Brain microvascular endothelial cell (primary cell): ENCODE results near the gene SRP14.
"Not testable (repeated sequence)": the region's sequence is repeated elsewhere in the genome, so short reads cannot be mapped to it uniquely, and the experiment has no call there.

Experiments
- DNase-seq: peaks from one replicate; pipeline ENCODE4 v3.0.0-alpha.2; 2020
- H3K27ac ChIP-seq: fragments of 250-450 bp; sonication (Bioruptor Pico); 2 replicates; pipeline ENCODE4 v1.5.1; 2020; ENCODE audit warnings: mild to moderate bottlenecking, moderate library complexity
- H3K27me3 ChIP-seq: fragments of 250-450 bp; sonication (Bioruptor Pico); replicated peaks from 2 replicates; pipeline ENCODE4 v1.5.1; 2020; ENCODE audit warnings: mild to moderate bottlenecking
- H3K36me3 ChIP-seq: fragments of 250-450 bp; sonication (Bioruptor Pico); replicated peaks from 2 replicates; pipeline ENCODE4 v1.5.1; 2020; ENCODE audit warnings: mild to moderate bottlenecking
- H3K4me3 ChIP-seq: 2 replicates; pipeline ENCODE4 v1.5.1; 2011; ENCODE audit warnings: low read depth, mild to moderate bottlenecking, control low read depth, low read length, moderate library complexity
- in situ Hi-C: cut with HindIII; loops from 2 replicates; pipeline ENCODE4 v1.10.0; 2017; ENCODE audit warnings: low sequenced_read_pairs, low pct_ligation_motif_present
- TF ChIP-seq, protein P1 (sequence below): IDR thresholded peaks from 2 replicates; pipeline ENCODE4 v1.5.1; 2011; ENCODE audit warnings: low read depth, mild to moderate bottlenecking, moderate library complexity, low read length, control low read depth, inconsistent platforms; ENCODE audit errors: missing control alignments

SRP14 gene

DNA sequence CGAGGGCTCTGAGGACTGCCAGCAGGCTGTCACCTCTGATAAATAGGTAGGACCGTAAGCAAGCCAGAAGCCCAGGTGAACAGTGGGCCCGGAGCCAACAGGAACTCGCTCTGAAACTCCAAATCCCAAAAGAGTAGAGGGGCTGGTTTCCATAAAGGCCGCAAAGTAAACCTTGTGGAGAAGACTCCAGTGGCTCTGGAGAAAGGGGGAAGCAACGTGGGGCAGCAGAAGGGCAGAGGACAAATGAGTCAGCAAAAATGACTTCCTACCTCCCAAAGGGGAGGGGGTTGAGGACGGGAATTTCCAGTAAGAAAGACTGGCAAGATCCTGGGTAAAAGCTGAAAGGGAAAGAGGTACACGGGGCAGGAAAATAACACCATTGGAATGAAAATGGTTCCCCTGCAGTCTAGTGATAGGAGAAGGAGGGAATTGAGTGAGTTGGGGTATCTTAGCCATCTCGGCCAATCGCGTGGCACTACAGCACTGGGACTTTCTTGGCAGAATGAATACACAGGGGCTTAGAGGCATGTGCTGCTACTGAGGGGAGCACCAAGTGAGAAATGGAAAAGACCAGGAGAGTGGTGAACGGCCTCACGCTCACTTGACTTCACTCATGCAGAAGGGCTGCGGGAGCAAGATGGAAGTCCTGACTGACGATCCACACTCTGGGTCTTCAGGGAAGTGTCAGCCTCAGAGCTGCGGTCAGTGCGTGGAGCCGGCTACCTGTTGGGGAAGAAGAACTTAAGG lies 36.5 kb upstream of the SRP14 start:
- TF ChIP-seq, protein P1, sequence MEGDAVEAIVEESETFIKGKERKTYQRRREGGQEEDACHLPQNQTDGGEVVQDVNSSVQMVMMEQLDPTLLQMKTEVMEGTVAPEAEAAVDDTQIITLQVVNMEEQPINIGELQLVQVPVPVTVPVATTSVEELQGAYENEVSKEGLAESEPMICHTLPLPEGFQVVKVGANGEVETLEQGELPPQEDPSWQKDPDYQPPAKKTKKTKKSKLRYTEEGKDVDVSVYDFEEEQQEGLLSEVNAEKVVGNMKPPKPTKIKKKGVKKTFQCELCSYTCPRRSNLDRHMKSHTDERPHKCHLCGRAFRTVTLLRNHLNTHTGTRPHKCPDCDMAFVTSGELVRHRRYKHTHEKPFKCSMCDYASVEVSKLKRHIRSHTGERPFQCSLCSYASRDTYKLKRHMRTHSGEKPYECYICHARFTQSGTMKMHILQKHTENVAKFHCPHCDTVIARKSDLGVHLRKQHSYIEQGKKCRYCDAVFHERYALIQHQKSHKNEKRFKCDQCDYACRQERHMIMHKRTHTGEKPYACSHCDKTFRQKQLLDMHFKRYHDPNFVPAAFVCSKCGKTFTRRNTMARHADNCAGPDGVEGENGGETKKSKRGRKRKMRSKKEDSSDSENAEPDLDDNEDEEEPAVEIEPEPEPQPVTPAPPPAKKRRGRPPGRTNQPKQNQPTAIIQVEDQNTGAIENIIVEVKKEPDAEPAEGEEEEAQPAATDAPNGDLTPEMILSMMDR = no peak
- Histone ChIP-seq H3K36me3 (no peaks in the 10 kb centered on the region), H3K27me3 (no peaks in the 10 kb centered on the region), H3K27ac (no peak overlapping the region), H3K4me3 (no peak overlapping the region)
- in situ Hi-C loops = no loop called here
- no peak for DNase-seq

DNA sequence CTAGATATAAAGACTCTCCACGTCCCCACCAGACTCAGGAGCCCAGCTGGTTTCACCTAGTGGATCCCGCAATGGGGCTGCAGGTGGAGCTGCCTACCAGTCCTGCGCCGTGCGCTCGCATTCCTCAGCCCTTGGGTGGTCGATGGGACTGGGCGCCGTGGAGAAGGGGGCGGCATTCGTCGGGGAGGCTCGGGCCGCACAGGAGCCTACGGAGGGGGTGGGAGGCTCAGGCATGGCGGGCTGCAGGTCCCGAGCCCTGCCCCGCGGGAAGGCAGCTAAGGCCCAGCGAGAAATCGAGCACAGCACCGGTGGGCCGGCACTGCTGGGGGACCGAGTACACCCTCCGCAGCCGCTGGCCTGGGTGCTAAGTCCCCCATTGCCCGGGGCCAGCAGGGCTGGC lies 35.7 kb upstream of the SRP14 start:
- H3K36me3 ChIP-seq, H3K27ac ChIP-seq, H3K27me3 ChIP-seq, DNase-seq, in situ Hi-C loops, H3K4me3 ChIP-seq: not testable (repeated sequence)

DNA sequence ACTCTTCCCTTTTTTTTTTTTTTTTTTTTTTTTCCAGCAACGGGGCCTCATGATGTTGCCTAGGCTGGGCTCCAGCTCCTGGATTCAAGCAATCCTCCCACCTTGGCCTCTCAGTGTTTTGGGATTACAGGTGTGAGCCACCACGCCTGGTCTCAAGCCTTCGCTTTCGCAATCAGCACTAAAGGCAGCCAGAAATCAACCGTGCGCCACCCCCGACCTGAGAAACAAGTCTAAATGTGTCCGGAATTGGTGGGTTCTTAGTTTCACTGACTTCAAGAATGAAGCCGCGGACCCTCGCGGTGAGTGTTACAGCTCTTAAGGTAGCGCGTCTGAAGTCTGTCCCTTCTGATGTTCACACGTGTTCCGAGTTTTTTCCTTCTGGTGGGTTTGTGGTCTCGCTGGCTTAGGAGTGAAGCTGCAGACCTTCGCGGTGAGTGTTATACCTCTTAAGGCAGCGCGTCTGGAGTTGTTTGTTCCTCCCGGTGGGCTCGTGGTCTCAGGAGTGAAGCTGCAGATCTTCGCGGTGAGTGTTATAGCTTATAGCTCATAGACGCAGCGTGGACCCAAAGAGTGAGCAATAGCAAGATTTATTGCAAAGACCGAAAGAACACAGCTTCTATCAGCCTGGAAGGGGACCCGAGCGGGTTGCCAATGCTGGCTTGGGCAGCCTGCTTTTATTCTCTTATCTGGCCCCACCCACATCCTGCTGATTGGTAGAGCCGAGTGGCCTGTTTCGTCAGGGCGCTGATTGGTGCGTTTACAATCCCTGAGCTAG lies 34.9 kb upstream of the SRP14 start:
- H3K4me3 ChIP-seq, H3K27ac ChIP-seq, in situ Hi-C loops, H3K27me3 ChIP-seq, DNase-seq, H3K36me3 ChIP-seq: not testable (repeated sequence)

DNA sequence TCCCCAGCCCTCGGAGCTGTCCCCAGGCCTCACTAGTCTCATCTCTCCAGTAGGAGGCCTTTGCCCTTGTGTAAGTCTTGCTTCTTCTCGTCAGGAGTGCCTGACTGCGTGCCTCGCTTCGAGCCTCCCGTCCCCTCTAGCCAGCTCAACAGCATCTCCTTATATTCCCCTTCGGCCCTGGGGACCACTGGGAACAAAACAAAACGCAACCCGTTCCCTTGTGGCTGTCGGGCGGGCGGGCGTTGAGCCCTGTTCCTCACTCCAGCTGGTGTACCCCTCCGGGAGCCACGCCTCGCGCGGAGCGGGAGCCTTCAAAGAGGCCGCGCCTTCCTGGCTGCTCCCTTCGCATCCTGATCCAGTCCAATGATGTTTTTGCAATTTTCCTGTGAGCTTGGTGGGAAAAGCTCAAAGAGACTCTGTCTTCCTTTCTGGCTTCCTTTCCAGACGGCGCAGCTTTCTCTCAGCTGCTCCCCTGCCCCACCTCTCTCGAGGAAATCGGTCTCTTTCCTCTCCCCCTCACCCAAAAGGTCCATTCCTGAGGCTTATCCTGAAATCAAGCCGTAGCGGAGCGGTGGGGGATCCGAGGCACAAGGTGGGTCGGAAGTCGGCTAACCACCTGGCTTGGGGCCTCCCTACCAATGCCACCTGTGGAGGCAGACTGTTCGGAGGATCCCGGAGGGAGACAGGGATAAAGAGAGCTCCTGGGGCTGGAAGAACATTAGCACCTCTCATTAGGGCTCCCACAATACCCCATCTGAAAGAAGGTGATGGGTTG lies 33.4 kb upstream of the SRP14 start:
- no peak overlapping the region for H3K27ac ChIP-seq
- TF ChIP-seq, protein P1 = no peak
- no peak for DNase-seq
- H3K36me3 ChIP-seq = no peaks in the 10 kb centered on the region
- in situ Hi-C loops = no loop called here
- no peaks in the 10 kb centered on the region for H3K27me3 ChIP-seq
- H3K4me3 ChIP-seq = no peak overlapping the region

DNA sequence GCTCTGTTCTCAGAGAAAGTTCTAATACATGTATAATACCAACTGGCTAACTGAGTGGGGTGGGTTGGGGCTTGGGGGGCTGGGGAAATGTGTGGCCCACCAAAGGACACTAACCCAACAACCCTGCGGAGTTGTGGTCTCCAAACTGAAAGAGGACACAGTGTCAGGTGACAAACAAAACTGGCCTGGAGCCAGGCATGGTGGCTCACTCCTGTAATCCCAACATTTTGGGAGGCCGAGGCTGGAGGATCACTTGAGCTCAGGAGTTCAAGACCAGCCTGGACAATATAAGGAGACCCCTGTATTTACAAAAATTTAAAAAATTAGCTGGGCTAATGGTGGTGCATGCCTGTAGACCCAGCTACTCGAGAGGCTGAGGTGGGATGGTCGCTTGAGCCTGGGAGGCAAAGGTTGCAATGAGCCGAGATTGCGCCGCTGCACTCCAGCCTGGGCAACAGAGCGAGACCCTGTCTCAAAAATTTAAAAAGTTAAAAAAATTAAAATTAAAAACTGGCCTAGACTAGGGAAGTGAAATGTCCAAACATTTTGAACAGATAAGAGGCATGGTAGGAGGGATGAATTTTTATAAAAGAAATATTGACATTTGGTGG lies 31.7 kb upstream of the SRP14 start:
- Histone ChIP-seq H3K27me3 (no peaks in the 10 kb centered on the region), H3K27ac (no peak overlapping the region), H3K36me3 (no peaks in the 10 kb centered on the region), H3K4me3 (no peak overlapping the region)
- TF ChIP-seq, protein P1 = no peak
- DNase-seq = no peak
- in situ Hi-C loops = no loop called here

DNA sequence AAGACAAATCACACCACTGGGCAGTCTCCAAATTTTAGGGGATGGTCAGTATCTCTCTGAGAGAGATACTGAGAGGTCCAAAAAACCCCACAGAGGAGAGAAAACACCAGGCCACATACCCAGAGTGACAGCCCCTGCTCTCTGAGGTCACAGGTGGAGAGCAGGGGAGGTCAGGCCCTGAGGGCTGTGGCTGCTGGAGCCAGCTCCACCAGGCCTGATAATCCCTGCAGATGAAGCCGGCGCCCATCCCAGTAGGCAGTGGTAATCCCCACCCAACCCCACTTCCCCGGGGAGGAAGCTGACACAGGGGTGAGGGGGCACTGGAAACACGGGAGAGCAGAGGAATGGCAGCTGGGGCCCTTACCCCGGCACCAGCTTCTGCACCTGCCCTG lies 31.2 kb upstream of the SRP14 start:
- no peak overlapping the region for H3K27ac ChIP-seq
- in situ Hi-C loops = no loop called here
- TF ChIP-seq, protein P1 = no peak

More for the DNA sequence above, 31.2 kb upstream of the SRP14 start:
- Histone ChIP-seq H3K4me3 (no peak overlapping the region), H3K27me3 (no peaks in the 10 kb centered on the region), H3K36me3 (no peaks in the 10 kb centered on the region)
- DNase-seq = no peak
